HG03060 (cell line): Measurements from ENCODE around the gene UBIAD1.

ENCODE experiments used
- ATAC-seq: cut with Tn5 transposase; IDR thresholded peaks from one replicate; pipeline ENCODE4 v1.9.1; 2021; ENCODE audit warnings: low read depth, moderate number of reproducible peaks; ENCODE audit not compliant: unreplicated experiment

Gene UBIAD1

DNA sequence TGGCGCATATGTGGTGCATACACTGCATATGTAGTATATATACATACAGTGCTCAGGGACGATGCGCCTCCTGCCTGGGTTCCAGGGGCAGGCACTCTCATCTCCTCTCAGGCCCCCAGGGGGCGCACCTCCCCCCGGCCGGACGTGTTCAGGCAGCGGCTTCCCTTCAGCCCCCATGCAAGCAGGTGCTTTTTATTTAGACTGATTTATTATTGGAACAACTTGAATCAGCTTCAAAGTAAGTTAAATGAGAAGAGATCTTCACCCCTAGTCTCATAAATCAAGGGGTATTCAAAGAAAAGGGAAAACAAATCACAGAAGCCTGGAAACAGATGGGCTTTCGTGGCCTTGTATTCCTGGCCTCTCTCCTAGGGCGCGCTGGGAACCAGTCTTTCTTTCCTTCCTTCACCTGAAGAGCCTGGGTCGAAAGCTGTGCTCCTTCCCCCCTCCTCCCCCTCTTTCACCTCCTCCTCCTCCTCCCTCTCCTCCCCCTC, 64.6 kb downstream of the UBIAD1 start:
- no peak for ATAC-seq
